Measurements from ENCODE around the gene SEPSECS.

DNA sequence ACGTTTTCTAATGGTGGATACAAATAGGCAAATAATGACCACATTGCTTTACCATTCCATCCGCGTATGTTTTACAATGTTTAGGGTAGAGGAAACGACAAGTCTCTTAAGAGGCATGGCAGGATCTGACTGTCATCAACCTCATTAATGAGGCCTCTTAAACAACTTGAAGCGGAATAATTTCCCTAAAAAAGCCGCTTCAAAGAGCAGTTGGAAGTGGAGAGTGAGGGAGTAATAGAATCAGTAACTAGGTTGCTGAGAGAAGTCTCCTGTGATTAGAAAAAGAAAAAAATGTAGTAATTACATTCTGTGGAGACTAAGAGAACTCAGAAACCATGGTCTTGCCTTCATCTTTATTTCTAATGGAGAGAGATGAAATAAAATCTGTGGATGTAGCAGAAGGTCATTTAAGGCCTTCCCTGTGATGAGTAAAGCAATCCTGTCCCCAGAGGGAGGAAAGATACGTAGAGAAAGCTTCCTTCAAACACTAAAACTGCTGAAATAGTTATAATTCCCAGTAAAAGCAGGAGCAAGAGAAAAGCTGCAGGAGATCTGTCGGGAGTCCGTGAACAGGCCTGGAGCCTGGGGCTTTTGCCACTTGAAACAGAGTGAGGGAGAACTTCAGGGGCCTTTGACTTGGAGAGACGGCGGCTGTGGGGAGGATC, 11.1 kb upstream of the SEPSECS start:
- TF ChIP-seq CTCF (IDR thresholded peaks at IDR 0.05): no peak
- TF ChIP-seq POLR2A (IDR thresholded peaks at IDR 0.05): no peak
- no peak for TF ChIP-seq EP300 (IDR thresholded peaks at IDR 0.05)
- no peak for TF ChIP-seq POLR2AphosphoS5 (IDR thresholded peaks at IDR 0.05)
